ENCODE results near the gene MXRA5.

DNA sequence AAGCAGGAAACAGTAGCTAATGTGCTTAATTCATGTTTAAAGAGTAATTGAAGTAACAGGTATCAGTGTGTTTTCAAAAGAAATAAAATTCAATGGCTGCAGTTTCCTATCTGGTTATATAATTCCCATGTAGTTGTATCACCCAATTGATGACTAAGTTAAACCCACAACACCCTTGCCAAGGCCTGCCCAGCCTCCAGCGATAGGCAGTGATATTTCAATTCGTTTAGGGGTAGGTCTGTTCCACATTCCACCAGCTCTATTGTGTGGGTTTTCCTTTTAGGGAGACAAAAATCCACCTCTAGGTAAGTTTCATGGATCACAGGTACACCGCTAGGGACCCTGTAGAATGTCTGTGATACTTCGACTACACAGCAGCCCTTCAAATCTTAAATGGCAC lies 24.7 kb upstream of the MXRA5 start:
- TF ChIP-seq, protein P1, sequence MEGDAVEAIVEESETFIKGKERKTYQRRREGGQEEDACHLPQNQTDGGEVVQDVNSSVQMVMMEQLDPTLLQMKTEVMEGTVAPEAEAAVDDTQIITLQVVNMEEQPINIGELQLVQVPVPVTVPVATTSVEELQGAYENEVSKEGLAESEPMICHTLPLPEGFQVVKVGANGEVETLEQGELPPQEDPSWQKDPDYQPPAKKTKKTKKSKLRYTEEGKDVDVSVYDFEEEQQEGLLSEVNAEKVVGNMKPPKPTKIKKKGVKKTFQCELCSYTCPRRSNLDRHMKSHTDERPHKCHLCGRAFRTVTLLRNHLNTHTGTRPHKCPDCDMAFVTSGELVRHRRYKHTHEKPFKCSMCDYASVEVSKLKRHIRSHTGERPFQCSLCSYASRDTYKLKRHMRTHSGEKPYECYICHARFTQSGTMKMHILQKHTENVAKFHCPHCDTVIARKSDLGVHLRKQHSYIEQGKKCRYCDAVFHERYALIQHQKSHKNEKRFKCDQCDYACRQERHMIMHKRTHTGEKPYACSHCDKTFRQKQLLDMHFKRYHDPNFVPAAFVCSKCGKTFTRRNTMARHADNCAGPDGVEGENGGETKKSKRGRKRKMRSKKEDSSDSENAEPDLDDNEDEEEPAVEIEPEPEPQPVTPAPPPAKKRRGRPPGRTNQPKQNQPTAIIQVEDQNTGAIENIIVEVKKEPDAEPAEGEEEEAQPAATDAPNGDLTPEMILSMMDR (IDR thresholded peaks at IDR 0.05 in 8 of 11, conservative IDR thresholded peaks at IDR 0.05 in 3 of 11), result no peak
- TF ChIP-seq POLR2AphosphoS5 (IDR thresholded peaks at IDR 0.05), result no peak

Data from spleen (tissue), 7 donors.